Activated T-cell treated with anti-CD3 and anti-CD28 coated beads for 1 hour (primary cell): Measurements from ENCODE around the gene MAN2C1.
"Not testable (repeated sequence)": the region's sequence is repeated elsewhere in the genome, so short reads cannot be mapped to it uniquely, and the experiment has no call there.

Source experiments
- DNase-seq: peaks from one replicate; pipeline ENCODE4 v3.0.0-alpha.2; 2020; ENCODE audit warnings: low read depth

Gene MAN2C1

DNA sequence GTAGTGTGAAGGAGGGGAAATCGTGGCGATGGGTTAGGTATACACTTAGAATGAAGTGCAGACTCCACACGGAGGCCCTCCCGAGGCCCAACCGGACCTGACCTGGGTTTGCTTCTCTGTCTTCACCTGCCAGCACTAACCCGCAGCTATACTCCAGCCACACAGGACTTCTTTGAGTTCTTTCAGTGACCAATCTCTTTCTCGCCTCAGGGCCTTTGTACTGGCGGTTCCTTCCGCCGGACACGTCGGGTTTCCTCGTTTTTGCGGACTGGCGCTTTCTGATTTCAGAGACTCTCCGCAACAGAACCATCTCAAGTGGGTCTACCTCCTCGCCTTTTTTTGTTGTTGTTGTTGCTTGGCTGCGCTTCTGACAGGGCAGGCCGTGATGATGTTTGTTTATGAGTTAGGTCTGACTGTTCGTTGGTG is 21.6 kb downstream of the MAN2C1 start, which contains the start of gene NEIL1:
NEIL1 (plus strand) TSS at position 244 of the 426 bp plus-strand sequence. CDS start 1,867 bp downstream, outside the sequence.
- no peak for DNase-seq

DNA sequence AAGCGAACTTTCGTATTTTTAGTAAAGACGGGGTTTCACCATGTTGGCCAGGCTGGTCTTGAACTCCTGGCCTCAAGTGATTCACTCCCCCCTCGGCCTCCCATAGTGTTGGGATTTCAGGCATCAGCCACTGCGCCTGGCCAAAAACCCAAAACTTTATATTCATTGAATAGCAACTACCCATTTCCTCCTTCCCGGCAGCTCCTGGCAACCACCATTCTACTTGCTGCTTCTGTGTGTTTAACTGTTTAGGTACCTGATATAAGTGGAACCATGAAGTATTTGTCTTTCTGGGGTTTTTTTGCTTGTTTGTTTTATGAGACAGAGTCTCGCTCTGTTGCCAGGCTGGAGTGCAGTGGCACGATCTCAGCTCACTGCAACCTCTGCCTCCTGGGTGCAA is 24.5 kb downstream of the MAN2C1 start:
- not testable (repeated sequence) for DNase-seq

DNA sequence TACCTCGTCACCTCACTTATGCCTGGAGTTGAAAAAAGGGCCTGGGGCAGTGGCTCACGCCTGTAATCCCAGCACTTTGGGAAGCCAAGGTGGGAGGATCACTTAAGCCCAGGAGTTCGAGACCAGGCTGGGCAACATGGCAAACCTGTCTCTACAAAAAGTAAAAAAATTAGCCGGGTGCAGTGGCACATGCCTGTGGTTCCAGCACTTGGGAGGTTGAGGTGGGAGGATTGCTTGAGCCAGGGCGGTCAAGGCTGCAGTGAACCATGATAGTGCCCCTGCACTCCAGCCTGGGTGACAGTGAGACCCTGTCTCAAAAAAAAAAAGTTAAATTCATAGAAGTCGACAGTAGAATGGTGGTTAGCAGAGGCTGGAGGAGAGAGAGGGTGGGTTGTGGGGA is 26.2 kb downstream of the MAN2C1 start:
- DNase-seq, result no peak

DNA sequence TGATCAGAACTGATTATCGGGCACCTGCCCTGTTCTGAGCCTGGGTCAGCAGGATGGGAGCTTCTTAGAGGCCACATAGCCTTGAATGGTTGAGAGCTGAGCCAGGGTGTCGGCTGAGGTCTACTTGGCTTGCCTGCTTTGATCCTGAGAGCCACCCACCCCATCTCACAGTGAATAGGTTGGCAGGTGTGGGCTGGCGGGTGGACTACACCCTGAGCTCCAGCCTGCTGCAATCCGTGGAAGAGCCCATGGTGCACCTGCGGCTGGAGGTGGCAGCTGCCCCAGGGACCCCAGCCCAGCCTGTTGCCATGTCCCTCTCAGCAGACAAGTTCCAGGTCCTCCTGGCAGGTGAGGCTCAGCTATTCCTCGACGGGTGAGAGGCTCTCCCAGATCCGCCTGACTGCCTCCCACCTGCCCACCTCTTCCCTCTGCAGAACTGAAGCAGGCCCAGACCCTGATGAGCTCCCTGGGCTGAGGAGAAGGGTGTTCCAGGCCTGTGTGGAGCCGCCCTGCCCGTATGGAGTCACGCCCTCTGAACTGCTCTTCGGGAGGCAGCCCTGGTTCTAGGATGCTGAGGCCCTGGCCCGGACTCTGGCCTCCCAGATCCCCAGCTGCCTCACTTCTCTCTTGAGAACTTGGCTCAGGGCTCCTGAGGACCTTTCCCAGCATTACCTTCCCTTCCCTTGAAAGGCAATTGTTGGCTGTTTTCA is 28.7 kb downstream of the MAN2C1 start:
- DNase-seq, result no peak

DNA sequence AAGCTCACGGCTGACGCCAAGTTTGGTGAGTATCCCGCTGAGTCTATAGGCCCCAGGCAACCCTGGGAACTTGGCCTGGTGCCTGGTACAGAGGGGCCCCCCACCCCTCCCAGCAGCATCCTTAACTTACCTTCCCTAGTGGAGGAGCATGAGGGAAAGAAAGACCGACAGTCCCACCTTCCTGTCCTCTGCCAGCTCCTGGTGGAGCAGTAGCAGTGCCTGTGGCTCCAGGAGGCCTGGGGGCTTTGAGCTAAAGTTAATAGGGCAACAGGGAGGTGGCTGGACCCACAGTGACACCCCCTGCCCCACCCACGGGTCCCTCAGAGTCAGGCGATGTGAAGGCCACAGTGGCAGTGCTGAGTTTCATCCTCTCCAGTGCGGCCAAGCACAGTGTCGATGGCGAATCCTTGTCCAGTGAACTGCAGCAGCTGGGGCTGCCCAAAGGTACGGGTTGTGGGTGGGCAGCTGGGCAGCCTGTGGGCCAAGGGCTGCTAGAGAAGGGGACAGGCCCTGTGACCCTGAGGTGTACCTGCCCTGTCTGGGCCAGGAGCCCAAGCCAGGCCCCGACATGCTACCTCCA is 29.7 kb downstream of the MAN2C1 start:
- no peak for DNase-seq

DNA sequence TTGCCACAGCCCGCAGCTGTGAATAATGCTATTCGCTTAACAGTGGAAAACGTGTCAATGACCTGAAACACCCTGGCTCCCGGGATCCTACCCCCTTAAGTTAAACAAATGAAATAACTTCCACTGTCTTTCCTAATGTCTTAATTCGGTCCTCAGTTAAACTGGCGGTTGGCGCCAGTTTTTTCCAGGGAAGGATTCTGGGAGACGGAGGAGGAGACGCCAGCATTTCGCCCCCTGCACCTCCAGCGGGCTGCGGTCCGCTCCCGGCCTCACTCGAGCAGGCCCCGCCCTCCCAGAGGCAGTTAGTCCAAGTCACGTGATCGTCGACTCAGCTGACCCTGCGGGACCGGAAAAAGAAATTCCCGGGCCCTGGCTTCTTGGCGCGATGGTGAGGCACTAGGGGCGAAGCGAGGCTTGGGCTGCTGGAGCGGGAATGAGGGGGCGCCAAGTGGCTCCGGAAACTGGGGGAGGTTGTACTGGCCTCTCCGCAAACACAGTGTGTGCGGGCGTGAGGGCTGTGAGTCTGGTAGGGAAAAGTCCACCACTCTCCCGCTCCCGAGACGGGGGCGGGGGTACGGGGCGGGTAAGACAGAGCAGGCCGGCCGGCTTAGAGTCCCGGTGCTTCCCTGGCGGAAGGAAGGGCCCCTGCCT is 32.6 kb downstream of the MAN2C1 start, which contains the start of gene COMMD4:
COMMD4 (plus strand) TSS at position 359 of the 651 bp plus-strand sequence; CDS start at position 386, 27 bp downstream.
- DNase-seq, result peak; percentile 54

DNA sequence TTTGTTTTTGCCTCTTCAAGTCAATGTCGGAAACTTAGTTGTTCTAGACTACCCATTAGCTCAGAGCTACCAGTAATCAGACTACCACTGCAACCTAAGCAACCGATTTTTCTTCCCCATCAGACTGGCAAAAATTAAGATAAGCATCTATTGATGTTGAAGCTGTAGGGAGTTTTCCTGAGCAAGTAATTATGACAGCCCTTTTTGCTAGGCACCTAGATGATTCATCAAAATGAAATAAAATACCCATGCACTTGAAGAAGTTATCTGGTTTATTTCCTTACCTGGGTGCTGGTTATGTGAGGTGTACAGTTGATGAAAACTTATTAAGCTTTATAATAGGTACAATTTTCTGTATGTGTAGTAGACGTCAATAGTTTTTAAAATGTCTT is 33.1 kb downstream of the MAN2C1 start:
- DNase-seq, result no peak

DNA sequence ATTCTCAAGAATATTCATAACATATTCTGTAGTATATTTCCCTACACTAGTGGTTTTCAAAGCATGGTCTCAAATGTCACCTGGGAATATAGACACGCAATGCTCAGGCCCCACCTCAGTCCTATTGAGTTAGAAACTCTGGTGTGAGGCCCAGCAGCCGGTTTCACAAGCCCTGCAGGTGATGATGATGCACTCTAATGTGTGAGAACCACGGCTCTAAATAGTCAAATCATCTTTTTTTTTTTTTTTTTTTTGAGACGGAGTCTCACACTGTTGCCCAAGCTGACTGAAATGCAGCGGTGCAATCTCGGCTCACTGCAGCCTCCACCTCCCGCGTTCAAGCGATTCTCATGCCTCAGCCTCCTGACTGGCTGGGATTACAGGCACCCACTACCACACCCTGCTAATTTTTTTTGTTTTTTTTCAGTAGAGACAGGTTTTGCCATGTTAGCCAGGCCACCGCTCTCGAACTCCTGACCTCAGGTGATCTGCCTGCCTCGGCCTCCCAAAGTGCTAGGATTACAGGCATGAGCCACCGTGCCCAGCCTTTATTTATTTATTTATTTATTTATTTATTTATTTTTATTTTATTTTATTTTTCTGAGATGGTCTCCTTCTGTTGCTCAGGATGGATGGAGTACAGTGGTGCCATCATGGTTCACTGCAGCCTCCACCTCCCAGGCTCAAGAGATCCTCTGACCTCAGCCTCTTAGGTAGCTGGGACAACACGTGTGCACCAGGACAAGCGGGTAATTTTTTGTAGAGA is 34.6 kb downstream of the MAN2C1 start:
- not testable (repeated sequence) for DNase-seq

DNA sequence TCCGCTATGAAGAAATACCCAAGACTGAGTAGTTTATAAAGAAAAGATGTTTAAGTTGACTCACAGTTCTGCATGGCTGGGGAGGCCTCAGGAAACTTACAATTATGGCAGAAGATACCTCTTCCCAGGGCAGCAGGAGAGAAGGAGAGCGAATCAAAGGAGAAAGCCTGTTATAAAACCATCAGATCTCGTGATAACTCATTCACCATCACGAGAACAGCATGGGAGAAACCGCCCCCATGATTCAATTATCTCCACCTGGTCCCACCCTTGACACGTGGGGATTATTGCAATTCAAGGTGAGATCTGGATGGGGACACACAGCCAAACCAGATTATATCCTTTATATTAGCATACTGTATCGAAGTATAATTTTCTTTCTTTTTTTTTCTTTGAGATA is 36.3 kb downstream of the MAN2C1 start:
- not testable (repeated sequence) for DNase-seq

DNA sequence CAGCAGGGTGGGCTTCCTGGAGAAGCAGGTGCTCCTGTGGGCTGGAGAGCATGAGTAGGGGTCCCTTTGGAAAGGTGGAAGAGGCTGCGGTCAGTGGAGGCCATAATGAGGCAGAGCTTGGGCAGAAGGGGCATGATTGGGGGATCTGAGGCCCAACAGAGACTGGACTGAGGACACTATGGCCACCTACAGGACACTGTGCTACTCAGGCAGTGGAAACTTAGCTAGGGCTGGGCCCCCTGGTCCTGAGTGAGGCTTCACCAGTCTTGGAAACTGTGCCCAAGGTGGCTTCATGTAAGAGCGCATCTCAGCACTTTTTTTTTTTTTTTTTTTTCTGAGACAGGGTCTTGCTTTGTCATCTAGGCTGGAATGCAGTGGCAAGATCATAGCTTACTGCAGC is 38.8 kb downstream of the MAN2C1 start:
- no peak for DNase-seq

DNA sequence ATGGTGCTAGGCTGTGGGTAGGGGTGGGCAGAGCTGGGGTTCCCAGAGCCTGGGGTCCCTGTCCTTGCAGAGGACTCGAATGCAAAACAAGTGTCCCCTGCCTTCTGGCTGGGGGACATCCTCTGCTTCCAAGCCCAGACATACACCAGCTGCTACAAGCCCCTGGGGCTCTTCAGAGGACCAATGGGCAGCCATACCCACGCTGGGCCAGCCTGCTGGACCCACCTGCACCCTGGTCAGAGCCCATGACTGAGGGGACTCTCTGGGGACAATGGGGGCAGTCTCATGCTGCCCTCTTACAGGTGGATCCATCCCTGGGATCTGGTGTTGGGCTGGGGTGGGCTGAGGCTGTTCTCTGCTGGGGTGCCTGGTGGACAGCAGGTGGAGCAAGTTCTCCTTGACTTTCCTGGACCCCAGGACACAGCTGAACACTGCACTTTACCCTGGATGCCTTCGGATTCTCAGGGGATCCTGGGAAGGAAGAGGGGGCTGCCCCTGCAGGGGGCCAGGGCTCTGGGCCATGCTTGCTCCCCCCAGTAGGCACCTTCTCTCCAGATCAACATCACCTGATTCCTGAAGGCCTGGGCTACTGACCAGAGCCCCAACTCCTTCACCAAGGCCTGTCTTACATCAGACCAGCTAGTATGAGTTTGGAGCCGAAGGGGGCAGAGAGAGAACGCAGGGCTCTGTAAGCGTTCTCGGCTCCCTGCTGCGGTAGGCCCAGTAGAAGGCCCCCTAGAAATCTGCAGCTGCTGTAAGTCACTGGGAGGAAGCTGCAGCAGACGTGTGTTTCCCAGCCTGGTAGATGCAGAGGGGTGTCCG is 39.7 kb downstream of the MAN2C1 start:
- DNase-seq, result no peak

DNA sequence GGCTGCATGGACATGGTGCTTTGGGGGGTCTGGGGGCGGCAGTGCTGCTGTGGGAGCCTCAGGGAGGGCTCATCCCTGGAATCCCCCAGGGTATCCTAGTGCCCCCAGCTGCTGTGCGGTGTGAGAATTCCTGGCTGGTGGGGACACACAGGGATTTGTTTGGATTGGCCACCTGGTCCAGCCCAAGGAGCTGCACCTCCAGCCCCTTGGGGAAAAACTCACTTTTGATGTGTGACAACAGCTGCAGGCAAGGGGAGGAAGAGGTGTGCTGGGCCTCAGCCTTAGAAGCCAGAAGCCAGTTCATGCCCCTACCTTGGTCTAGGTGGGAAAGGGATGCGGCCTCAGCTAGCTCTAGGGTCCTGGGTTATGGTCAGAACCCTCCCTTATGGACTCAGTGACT is 40.9 kb downstream of the MAN2C1 start:
- no peak for DNase-seq

DNA sequence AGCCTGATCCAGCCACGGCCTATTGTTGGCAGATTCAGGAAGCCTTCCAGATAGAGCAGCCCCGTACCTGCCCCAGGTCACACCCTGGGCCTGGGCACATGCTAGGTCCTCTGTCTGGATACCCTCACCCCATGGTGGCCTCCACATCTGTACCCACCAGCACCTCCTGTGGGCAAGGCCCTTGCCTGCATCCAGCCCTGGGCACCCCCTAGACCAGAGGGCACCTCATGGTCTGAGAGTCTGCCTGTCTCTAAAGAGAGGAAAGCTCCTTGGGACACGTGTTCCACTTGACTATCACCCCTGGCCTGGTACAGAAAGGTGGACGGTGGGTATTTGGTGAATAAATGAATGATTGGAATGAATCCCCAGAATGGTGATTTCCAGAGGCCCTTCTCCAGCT is 41.4 kb downstream of the MAN2C1 start:
- DNase-seq, result no peak

DNA sequence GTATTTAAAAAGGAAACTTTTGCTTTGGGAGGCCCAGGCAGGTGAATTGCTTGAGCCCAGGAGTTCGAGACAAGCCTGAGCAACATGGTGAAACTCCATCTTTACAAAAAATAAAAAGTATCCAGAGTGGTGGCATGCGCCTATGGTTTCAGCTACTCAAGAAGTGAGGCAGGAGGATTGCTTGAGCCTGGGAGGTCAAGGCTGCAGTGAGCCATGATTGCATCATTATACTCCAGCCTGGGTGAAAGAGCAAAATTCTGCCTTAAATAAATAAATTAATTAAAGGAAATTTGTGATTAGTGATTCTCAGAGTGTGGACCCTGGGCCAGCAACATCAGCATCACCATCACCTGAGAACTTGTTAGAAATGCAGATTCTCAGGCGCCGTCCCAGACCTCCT is 42.5 kb downstream of the MAN2C1 start:
- no peak for DNase-seq

DNA sequence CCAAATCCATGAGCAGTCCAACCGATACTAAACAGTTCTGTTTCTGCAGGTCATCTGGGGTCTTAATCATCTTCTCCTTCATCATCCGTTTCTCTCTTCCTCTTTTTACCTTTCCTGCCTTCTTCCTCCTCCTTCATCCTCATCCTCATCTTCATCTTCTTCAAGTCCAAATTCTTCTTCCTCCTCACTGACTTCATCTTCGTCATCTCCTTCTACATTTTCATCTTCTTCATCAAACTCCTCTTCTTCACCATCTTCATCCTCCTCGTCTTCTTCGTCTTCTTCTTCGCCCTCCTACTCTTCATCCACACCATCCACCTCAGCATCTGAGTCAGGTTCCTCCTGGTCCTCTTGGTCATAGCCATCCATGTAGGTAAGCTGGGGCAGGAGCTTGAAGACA is 46.7 kb downstream of the MAN2C1 start:
- no peak for DNase-seq

DNA sequence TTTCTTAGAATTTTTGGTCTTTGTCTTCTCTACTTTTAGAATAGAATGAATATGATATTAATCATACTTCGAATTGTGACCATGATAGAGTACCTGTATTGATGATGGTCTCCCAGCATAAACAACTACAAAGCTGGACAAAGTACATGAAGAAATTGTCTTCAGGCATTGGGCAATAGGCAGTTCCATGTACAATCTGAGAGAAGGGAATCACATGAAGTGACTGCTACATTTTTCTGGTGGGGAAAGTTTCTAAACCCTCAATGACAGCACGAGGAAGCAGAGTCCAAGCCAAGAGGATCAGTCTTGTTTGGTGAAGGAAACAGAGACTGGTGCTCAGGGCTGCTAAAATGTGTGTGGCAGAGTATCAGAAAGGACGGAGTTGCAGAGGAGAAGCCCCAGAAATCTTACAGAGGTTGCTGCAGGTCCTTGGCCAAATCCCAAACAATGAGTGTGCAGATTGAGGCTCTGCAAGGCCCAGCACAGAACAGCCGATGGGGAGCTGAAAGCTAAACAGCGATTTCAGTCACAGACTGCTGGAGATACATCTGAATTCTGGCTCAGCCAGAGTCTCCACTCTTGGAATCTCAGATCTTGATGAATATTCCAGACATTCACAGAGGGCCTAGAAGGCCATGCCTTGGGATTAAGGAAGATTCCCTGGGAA is 49.0 kb downstream of the MAN2C1 start:
- not testable (repeated sequence) for DNase-seq

DNA sequence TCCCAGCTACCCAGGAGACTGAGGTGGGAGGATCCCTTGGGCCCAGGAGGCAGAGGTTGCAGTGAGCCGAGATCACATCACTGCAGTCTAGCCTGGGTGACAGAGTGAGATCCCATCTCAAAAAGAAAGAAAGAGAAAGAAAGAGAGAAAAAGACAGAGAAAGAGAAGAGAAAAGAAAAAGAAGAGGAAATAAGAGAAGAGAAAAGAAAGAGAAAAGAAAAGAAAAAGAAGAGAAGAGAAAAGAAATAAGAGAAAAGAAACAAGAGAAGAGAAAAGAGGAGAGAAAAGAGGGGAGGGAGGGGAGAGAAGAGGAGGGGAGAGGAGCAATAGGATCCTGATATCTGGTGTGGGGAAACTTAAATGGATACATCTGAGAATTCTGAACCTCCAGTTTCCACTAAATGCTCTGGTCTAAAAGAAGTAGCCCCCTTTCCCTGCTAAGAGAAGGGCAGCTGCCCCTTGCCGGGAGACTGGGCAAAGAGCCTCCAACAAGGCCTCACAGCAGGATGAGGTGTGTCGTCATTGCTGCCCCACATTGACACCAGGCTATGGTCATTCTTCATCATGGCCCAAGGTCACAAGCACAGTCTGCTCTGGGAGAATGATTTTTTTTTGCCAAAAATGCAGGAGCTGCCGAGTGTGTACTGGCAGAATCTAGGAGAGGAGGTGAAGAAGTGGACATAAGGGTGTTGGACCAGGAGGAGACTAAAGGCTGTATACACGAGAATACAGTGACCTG is 53.7 kb downstream of the MAN2C1 start:
- no peak for DNase-seq

DNA sequence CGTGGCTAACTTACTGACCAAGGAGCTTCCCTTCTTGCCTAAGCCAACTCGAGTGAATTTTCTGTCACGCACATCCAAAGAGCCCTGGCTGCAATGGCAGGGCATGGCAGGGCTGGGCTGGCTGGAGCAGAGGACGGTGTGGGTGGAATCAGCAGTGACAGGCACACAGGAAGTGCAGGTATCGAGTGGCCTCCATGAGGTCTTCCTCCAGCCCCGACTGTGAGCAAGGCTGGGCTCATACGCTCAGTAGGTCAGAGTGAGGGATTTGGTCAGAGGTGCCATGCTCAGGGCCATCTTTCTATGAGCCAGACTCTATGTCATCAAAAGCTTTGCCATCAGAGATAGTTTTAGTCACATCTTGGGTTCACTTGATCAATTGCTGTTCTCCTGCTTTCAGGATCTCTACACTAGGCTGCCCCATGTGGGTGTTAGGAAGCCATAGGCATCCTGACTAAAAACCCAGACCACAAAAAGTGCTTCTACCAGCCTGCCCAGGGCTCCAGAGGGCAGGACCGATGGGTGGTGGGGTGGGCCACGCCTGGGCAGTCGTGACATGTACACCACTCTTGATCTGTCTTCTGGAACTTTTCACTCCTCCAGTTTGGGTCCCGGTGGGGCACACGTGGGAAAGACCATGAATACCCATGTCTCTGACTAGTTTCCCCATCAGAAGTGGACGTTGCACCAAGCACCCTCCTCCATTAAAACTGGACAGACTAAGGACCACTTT is 55.1 kb downstream of the MAN2C1 start:
- no peak for DNase-seq

DNA sequence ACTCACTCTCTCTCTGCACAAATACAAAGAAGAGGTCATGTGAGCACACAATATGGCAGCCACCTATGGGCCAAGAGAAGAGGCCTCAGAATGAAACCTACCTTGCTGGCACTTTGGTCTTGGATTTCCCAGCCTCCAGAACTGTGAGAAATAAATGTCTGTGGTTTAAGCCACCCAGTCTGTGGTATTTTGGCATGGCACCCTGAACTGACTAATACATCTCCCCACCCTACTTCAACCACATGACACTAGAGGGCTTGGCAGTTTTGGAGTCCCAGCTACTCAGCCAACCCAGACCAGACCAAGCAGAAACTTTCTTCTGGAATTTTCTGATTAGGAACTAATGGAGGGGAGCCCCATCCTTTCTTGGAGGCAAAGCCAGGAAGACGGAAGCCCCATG is 55.9 kb downstream of the MAN2C1 start:
- not testable (repeated sequence) for DNase-seq

DNA sequence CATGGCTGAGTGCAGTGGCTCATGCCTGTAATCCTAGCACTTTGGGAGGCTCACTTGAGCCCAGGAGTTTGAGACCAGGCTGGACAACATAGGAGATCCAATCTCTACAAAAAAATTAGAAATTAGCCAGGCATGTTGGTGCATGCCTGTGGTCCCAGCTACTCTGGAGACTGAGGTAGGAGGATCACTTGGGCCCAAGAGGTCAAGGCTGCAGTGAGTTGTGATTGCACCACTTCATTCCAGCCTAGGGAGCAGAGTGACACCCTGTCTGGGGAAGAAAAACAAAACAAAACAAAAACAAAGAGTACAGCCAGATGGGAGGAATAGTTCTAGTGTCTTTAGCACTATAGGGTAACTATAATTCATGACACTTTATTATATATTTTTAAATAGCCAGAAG is 58.7 kb downstream of the MAN2C1 start:
- no peak for DNase-seq
